Measurements from ENCODE around the gene CAB39. TPM values are rescaled to one million over a fixed set of nuclear protein-coding genes. Genes with fewer than 3 reads are reported as not detected.

CAB39 gene
- polyA plus RNA-seq, 1 of the 3 experiments (the other 2 are of a cell fraction): 15.7 TPM

DNA sequence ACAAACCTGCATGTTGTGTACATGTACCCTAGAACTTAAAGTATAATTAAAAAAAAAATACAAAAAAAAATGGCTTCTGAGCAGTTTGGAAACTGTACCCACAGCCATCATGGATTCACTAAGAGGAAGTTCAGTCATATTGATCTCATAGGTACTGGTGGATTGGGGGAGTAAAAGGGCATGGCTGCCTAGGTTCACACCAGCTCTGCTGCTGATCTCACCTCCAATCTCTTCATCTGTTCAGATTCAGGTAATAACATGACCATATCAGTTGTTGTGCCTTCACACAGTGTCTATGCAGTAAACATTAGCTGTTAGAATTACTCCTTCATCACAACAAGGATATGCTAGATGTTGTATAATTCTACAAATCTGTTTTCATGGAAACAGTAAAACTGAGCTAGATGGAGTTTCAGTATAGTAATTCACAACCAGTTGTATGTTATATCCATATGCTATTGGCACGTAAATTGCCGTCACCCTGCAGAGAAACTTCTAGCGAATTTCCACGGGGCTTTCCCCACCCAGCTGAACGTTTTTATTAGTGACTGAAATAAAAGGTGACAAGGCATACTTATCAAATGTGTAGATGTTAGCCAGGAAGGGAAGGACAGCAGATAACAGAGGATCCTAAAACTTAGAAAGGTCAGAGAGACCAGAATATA lies 92.8 kb downstream of the CAB39 start (continued):
- TF ChIP-seq GABPA (IDR thresholded peaks at IDR 0.05; ENCODE audit: low read depth) (no peak), ELF1 (IDR thresholded peaks at IDR 0.05) (no peak), FOXJ3 (CRISPR knock-in tag; IDR thresholded peaks at IDR 0.05) (no peak), TCF12 (IDR thresholded peaks at IDR 0.05) (no peak), MEF2A (IDR thresholded peaks at IDR 0.05; ENCODE audit: borderline replicate concordance, low read depth) (no peak)
- TF ChIP-seq, protein P1, sequence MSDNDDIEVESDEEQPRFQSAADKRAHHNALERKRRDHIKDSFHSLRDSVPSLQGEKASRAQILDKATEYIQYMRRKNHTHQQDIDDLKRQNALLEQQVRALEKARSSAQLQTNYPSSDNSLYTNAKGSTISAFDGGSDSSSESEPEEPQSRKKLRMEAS (IDR thresholded peaks at IDR 0.05; ENCODE audit: low read depth): no peak

DNA sequence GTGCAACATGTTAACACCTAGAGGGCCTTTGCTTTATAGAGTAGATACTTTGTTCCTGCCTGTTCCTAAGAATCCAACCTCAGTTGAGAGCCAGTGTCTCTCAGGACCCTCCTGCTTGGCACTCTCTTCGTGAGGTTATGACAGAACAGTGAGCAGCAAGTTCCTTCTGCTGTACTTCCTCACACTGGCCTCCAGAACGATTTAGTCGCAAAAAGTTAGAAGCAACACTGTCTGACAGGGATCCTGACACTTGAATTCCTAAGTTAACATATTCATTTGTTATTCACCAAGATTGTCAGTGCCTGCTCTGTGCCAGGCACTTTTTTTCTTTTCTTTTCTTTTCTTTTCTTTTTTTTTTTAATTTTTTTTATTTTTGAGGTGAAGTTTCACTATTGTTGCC lies 95.1 kb downstream of the CAB39 start:
- H3K4me3 ChIP-seq (ENCODE audit: low read depth in 2 of 2, low read length in 1 of 2): no peak overlapping the region
- no peak overlapping the region for H3K27ac ChIP-seq (ENCODE audit: low read depth in 2 of 2, low read length in 1 of 2)
- no peaks in the 10 kb centered on the region for H3K27me3 ChIP-seq (ENCODE audit: insufficient read depth)
- H3F3A ChIP-seq (replicated peaks; ENCODE audit: insufficient read depth): peaks cover 2% of the 10 kb centered on the region
- 97% methylated on average over 3 of the region's 3 CpGs for WGBS (ENCODE audit: low lambda C conversion rate)
- no peak overlapping the region for H2AFZ ChIP-seq (ENCODE audit: low read depth)
- DNase-seq: no peak
- ChIA-PET POLR2A (no interaction called here), CTCF (interaction anchor here (5.3 kb wide), 1 partner anchor 10 kb away, joined by 41 read pairs; no protein-coding TSS in a partner anchor)
- no peak overlapping the region for H3K4me2 ChIP-seq
- H3K9me3 ChIP-seq: no peaks in the 10 kb centered on the region
- no peaks in the 10 kb centered on the region for H3K4me1 ChIP-seq (ENCODE audit: control insufficient read depth in 1 of 2, insufficient read depth in 2 of 2, low read depth in 1 of 2, low read length in 1 of 2)
- H3K36me3 ChIP-seq (replicated peaks in 1 of 2; ENCODE audit: control insufficient read depth in 1 of 2, insufficient read depth in 2 of 2, low read length in 1 of 2): peaks cover 26 to 29% of the 10 kb centered on the region in 2 experiments
- no peak overlapping the region for H3K9ac ChIP-seq
- no peak for TF ChIP-seq MEF2A (IDR thresholded peaks at IDR 0.05; ENCODE audit: borderline replicate concordance, low read depth)
- no peak for TF ChIP-seq GATA2 (CRISPR knock-in tag; IDR thresholded peaks at IDR 0.05)
- no peak for TF ChIP-seq TCF12 (IDR thresholded peaks at IDR 0.05)
- no peak for TF ChIP-seq GABPA (IDR thresholded peaks at IDR 0.05; ENCODE audit: low read depth)
- TF ChIP-seq POLR2AphosphoS5 (IDR thresholded peaks at IDR 0.05; ENCODE audit: low read depth, low read length): no peak
- no peak for TF ChIP-seq TEAD4 (IDR thresholded peaks at IDR 0.05; ENCODE audit: borderline replicate concordance, insufficient read depth)
- no peak for TF ChIP-seq FOSL2 (IDR thresholded peaks at IDR 0.05; ENCODE audit: borderline replicate concordance, low read depth)
- TF ChIP-seq, protein P2, sequence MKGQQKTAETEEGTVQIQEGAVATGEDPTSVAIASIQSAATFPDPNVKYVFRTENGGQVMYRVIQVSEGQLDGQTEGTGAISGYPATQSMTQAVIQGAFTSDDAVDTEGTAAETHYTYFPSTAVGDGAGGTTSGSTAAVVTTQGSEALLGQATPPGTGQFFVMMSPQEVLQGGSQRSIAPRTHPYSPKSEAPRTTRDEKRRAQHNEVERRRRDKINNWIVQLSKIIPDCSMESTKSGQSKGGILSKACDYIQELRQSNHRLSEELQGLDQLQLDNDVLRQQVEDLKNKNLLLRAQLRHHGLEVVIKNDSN (IDR thresholded peaks at IDR 0.05; ENCODE audit: borderline replicate concordance, low read depth): no peak
- TF ChIP-seq RFX5 (IDR thresholded peaks at IDR 0.05; ENCODE audit: low read length): no peak
- H4K20me1 ChIP-seq (ENCODE audit: insufficient read depth): no peaks in the 10 kb centered on the region
- no peaks in the 10 kb centered on the region for H3K79me2 ChIP-seq (ENCODE audit: insufficient read depth)
- H3K9me2 ChIP-seq: no peaks in the 10 kb centered on the region

DNA sequence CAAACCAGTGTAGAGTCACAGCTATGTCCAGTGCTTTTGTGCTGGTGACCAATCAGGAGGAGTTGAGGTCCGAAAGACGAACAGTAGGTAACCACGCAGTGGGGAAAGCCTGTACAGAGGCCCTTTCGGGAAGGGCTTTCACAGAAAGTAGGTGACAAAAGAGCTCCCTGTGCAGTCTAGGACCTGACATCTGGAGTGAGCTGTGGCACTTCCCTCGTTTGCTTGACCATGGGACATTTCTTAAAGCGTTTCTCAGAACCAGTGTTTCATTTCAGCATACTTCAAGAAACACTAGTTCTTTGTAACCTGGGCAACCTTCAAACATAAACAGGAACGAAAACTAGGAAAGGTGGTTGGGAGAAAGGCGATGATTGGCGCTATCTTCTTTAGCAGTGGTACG lies 96.4 kb downstream of the CAB39 start:
- H3K36me3 ChIP-seq (replicated peaks in 1 of 2; ENCODE audit: control insufficient read depth in 1 of 2, insufficient read depth in 2 of 2, low read length in 1 of 2): peaks cover 26 to 31% of the 10 kb centered on the region in 2 experiments

More for the DNA sequence above, 96.4 kb downstream of the CAB39 start:
- Histone ChIP-seq H3F3A (replicated peaks; ENCODE audit: insufficient read depth) (peaks cover 2% of the 10 kb centered on the region), H3K27ac (ENCODE audit: low read depth in 2 of 2, low read length in 1 of 2) (no peak overlapping the region), H3K4me1 (ENCODE audit: control insufficient read depth in 1 of 2, insufficient read depth in 2 of 2, low read depth in 1 of 2, low read length in 1 of 2) (no peaks in the 10 kb centered on the region), H3K27me3 (ENCODE audit: insufficient read depth) (no peaks in the 10 kb centered on the region), H3K4me2 (no peak overlapping the region), H3K9me3 (no peaks in the 10 kb centered on the region), H3K79me2 (ENCODE audit: insufficient read depth) (no peaks in the 10 kb centered on the region), H4K20me1 (ENCODE audit: insufficient read depth) (no peaks in the 10 kb centered on the region), H3K4me3 (ENCODE audit: low read depth in 2 of 2, low read length in 1 of 2) (no peak overlapping the region), H2AFZ (ENCODE audit: low read depth) (no peak overlapping the region), H3K9me2 (no peaks in the 10 kb centered on the region), H3K9ac (no peak overlapping the region)
- DNase-seq: no peak
- TF ChIP-seq, protein P3, sequence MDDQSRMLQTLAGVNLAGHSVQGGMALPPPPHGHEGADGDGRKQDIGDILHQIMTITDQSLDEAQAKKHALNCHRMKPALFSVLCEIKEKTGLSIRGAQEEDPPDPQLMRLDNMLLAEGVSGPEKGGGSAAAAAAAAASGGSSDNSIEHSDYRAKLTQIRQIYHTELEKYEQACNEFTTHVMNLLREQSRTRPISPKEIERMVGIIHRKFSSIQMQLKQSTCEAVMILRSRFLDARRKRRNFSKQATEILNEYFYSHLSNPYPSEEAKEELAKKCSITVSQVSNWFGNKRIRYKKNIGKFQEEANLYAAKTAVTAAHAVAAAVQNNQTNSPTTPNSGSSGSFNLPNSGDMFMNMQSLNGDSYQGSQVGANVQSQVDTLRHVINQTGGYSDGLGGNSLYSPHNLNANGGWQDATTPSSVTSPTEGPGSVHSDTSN (IDR thresholded peaks at IDR 0.05): no peak
- TF ChIP-seq SMC3 (IDR thresholded peaks at IDR 0.05; ENCODE audit: low read depth, low read length) (no peak), RXRA (IDR thresholded peaks at IDR 0.05; ENCODE audit: borderline replicate concordance, low read depth) (no peak), POLR2AphosphoS5 (IDR thresholded peaks at IDR 0.05; ENCODE audit: low read depth, low read length) (no peak), RFX5 (IDR thresholded peaks at IDR 0.05; ENCODE audit: low read length) (no peak)
- ChIA-PET CTCF (interaction anchor here (0.8 to 8.3 kb wide), 9 partner anchors 10 to 178 kb away, joined by 3 to 57 read pairs (median 6); no protein-coding TSS in a partner anchor), POLR2A (no interaction called here)
- 95% methylated on average over 10 of the region's 10 CpGs for WGBS (ENCODE audit: low lambda C conversion rate)

All from SK-N-SH (cell line).